Activated naive CD4-positive, alpha-beta T cell treated with Interleukin-2 at 50 U/mL for 16 hours (primary cell): ENCODE data around the gene PLAC9.
"Not testable (repeated sequence)": the region's sequence is repeated elsewhere in the genome, so short reads cannot be mapped to it uniquely, and the experiment has no call there.

Experiments used
- DNase-seq: peaks from one replicate; pipeline ENCODE4 v3.0.0-alpha.2; 2020

Gene PLAC9

GRCh38 chr10:80140251-80140650 is 7.7 kb downstream of the PLAC9 start:
- no peak for DNase-seq

DNA sequence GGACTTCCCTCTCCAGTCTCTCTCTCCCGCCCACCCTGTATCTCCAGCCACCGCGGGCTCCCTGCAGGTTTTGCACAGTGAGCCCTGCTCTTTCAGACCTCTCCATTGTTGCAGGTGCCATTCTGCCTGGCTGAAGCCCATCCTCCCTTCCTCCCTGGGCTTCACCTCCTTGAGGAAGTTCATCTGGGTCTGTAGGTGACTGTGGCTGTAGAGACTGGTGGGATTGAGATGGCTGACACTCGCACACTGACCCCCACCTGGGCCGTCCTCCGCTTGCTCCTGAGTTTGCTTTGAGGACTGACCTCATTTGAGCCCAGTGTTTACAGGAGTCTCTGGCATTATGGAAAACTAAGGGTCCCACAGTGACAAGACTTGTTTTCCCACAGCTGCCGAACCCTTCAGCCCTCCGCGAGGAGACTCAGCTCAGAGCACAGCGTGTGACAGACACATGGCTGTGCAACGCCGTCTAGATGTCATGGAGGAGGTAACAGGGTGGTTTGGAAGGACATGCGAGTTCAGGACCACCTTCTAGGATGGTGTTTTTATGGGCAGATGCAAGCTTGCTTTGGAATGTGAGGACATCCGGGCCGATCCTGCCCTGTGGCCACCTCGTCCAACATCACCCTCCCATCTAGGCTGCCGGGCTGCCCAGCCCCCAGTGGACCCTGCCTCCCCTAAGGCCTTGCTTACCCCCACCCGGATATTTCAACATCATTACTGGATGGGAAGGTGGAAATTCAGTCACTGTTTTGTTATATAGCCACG is 9.3 kb downstream of the PLAC9 start:
- no peak for DNase-seq

DNA sequence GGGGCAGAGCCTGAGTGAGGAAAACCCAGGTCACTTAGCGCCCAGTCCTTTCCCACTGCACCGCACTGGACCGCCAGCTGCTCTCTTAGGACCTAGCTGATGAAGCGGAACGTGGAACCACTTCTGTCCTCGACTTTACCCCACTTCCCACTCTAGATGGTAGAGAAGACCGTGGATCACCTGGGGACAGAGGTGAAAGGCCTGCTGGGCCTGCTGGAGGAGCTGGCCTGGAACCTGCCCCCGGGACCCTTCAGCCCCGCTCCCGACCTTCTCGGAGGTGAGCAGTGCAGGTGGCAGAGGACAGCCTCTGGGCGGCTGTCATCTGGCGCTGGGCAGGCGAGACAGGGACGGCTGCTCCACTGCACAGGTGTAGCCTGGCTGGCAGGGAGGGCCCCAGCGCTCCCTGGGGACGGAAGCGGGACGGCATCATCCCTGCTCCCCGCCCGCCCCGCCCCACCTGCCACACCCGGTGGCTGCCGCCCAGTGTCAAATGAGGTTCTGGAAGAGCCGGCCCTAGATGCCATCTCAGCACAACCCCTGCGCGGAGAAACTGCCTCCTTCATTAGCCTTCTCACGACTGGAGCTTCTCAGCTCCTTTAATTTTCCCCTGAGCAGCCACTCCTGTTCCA is 11.7 kb downstream of the PLAC9 start:
- peak; percentile 23 for DNase-seq

- DNase-seq, result peak; percentile 18
Measured at GRCh38 chr10:80144696-80145131, 12.2 kb downstream of the PLAC9 start.

DNA sequence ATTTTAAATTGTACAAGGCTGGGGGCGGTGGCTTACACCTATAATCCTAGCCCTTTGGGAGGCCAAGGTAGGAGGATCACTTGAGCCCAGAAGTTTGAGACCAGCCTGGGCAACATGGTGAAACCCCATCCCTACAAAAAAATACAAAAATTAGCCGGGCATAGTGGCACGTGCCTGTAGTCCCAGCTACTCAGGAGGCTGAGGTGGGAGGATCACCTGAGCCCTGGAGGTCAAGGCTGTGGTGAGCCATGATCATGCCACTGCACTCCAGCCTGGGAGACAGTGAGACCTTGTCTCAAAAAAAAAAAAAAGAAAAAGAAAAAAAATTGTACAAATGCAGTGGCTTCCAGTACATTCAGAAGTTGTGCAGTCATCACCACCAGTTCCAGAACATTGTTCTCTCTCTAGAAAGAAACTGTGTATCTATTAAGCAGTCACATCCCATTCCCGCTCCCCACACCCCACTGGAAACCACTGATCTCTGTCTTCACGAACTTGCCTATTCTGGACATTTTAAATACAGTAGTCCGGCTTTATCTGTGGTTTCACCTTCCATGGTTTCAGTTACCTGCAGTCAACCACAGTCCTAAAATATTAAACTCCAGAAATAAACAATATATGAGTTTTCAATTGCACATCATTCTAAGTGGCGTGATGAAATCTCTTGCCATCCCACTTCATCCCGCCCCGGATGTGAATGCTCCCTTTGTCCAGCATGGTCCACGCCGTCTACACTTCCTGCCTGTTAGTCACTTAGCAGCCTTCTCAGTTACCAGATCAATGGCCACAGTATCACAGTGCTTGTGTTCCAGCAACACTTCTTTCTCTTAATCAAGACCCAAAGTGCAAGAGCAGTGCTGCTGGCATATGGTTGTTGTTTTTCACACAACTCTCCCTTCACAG is 13.1 kb downstream of the PLAC9 start:
- not testable (repeated sequence) for DNase-seq

DNA sequence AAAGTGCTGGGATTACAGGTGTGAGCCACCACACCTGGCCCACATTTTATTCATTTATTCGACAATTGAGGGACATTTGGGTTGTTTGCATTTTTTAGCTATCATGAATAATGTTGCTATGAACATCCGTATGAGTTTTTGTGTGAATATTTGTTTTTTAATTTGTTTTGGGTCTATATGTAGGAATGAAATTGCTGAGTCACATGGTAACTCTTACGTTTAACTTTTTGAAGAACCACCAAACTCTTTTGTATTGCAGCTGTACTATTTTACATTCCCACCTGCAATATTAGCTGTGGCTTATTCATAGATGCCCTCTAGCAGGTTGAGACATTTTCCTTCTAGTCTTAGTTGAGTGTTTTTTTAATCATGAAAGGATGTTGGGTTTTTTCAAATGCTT is 14.4 kb downstream of the PLAC9 start:
- no peak for DNase-seq

GRCh38 chr10:80148166-80148805 is 15.8 kb downstream of the PLAC9 start:
- no peak for DNase-seq

GRCh38 chr10:80149123-80149522 is 16.6 kb downstream of the PLAC9 start:
- DNase-seq, result no peak

DNA sequence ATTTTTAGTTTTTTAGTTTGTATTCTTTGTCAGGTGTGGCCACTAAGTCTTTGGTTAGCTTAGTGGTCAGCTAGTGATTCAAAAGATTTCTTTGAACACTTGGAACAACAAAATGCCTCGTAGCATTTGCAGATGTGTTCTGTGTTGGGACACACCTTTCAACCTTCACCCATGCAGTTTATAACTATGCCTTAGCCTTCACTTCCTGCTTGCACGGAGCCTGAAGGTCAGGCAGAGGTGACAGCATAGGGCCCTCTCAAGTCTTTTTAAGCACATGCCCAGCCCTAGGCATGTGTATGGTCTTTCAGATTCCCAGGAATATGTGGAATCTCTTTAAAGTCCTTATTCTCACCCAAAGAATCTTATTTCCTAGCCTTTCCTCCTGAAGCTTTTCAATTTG is 17.6 kb downstream of the PLAC9 start:
- no peak for DNase-seq

- no peak for DNase-seq
Measured at GRCh38 chr10:80152820-80153219, 20.3 kb downstream of the PLAC9 start.

DNA sequence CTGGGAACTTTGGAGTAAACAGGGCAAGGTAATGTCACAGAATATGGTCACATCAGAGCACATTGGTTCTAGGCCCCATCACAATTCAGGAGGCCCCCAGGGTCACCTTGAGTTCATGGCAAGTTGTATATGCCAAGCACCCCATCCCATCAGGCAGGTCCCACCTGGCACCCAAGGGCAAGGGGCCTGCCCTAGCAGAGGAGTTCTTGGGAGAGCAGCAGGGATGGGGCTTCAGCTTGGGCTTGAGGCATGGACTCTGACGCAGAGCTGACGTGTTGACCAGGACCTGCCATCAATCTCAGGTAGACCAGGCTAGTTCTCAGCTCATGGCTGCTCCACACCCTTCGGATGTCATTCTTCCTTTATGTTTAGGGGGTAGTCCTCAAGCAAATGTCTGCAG is 20.9 kb downstream of the PLAC9 start:
- no peak for DNase-seq

- no peak for DNase-seq
Measured at GRCh38 chr10:80154626-80154977, 22.1 kb downstream of the PLAC9 start.

- no peak for DNase-seq
Measured at GRCh38 chr10:80154978-80155695, 22.6 kb downstream of the PLAC9 start.

- DNase-seq, result no peak
Measured at GRCh38 chr10:80155696-80156215, 23.2 kb downstream of the PLAC9 start.

DNA sequence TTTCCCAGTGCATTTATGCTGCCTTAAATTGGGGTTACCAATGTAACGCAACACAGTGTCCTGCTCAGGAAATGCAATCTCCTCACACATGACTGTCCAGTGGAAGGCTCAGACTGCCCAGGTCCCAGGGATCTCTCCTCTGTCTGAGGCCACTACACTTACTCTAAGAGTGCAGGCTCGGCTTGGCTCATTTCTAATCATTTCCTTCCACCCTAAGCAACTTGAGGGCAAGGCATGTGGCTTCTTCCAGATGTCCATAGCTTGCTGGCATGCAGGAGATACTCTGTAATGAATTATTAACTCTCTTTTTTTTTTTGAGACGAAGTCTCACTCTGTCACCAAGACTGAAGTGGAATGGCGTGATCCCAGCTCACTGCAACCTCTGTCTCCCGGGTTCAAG is 23.7 kb downstream of the PLAC9 start:
- DNase-seq, result no peak

DNA sequence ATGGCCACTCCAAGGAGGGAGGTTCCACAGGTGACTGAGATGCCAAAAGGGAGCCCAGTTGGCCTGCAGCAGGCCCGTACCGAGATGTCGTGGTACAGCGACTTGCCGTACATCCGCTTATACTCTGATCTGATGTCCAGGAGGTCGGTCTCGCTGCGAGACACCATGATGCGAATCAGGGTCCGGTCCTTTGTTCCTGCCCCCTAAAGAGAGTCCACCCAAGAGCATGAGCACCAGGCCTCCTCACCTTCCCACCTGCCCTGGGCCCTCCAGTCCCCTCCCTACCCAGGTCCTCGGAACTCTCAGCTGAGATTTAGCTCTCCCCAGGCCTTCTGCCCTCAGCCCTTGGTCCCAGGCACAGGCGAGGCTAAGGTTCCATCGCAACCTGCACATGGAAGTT is 25.0 kb downstream of the PLAC9 start:
- DNase-seq, result no peak

- no peak for DNase-seq
Measured at GRCh38 chr10:80158126-80158525, 25.6 kb downstream of the PLAC9 start.

DNA sequence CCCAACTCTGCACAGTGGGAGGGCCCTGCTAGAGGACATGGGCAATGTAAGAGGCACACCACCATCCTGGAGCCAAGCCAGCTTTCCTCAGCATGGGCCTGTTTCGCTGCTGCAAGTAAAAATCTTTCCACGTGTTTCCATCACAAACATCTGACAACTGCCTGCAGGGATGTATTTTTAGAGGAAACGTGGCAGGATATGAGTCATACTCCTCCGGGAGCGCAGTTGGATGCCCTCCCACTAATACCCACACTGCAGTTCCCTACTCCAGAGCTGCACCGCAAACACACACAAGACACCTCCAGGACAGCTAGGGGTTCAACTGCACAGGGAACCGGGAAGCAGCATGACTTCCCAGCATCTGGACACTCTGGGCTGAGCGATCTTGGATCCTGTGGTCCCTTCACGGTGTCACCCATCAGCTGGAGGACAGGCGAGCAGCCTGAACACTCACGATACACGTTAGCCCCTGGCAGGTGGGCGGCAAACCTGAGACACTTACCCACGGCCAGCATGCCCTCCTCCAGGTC is 26.1 kb downstream of the PLAC9 start:
- DNase-seq, result no peak

DNA sequence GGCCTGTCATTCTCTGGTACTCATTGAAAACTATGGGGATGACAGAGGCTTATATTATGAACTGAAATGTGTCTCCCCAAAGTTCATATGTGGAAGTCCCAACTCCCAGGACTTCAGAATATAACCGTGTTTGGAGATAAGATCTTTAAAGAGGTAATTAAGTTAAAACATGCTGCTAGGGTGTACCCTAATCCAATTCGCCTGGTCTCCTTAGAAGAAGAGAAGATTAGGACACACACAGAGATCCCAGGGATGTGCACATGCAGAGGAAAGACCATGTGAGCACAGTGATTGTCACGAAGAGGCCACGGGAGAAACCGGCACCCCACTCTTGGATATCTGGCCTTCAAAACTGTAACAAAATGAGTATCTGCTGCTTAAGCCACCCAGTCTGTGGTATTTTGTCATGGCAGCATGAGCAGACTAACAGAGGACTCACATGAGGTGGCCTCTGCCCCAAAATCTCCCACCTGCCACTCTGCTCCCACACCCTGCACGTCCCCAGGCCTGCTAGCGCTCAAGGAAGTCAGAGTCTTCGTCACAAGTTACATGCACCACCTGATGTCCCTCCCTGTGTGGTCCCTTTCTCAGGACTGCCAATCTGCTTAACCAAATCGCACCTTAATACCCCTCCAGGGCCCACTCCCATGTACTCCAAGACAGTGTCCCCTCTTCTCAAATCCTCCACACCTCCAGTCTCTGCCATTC is 26.8 kb downstream of the PLAC9 start:
- no peak for DNase-seq

- DNase-seq, result no peak
Measured at GRCh38 chr10:80160361-80161320, 28.1 kb downstream of the PLAC9 start.
